Effector memory CD8-positive, alpha-beta T cell (primary cell): Measurements from ENCODE around the gene DYNLL1.
"Not testable (repeated sequence)": the region's sequence is repeated elsewhere in the genome, so short reads cannot be mapped to it uniquely, and the experiment has no call there.

Source experiments
- ATAC-seq: fragments of 150-1000 bp; cut with Tn5 transposase; replicated peaks from 2 replicates; pipeline ENCODE4 v1.10.0; 2021; ENCODE audit warnings: mild to moderate bottlenecking, moderate library complexity
- DNase-seq, 3 experiments: peaks; one replicate each; pipeline ENCODE4 v3.0.0; 2021
- H3K27ac Mint-ChIP-seq, 2 donors: one replicate each; pipeline ENCODE4 v1.8.0; 2022; ENCODE audit warnings: mild to moderate bottlenecking in 2 of 2, mixed read lengths in 2 of 2, moderate library complexity in 2 of 2
- H3K27me3 Mint-ChIP-seq, 2 donors: one replicate each; pipeline ENCODE4 v1.8.0; 2022; ENCODE audit warnings: mixed read lengths in 2 of 2
- H3K36me3 Mint-ChIP-seq: one replicate; pipeline ENCODE4 v1.8.0; 2022; ENCODE audit warnings: mild to moderate bottlenecking, moderate library complexity, mixed read lengths; ENCODE audit not compliant: insufficient read depth
- H3K4me1 Mint-ChIP-seq, 2 donors: one replicate each; pipeline ENCODE4 v1.8.0; 2022; ENCODE audit warnings: low read depth in 2 of 2, mixed read lengths in 2 of 2
- H3K4me3 Mint-ChIP-seq, 2 donors: one replicate each; pipeline ENCODE4 v1.8.0; 2022; ENCODE audit warnings: mild to moderate bottlenecking in 2 of 2, mixed read lengths in 2 of 2, moderate library complexity in 2 of 2
- H3K9me3 Mint-ChIP-seq, 2 donors: one replicate each; pipeline ENCODE4 v1.8.0; 2022; ENCODE audit warnings: mixed read lengths in 2 of 2

Gene DYNLL1

DNA sequence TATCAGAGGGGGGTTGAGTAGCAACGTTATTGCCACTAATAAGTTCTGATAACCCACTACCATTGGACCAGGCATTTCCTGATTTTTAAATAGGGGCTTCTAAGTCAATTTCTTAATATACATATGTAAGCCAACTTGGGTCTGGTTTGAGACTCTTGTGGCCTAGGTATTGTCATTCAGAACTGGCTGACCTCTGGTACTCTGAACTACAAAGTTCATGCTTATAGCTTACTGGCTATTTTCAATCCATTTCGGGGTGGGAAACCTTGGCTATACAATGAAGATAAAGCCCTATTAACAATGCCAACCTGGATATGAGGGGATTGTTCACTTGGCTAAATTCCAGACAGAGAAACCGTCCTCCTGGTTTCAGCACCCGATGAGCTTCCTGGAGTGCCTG lies 8.7 kb downstream of the DYNLL1 start:
- no peaks in the 10 kb centered on the region for H3K27me3 Mint-ChIP-seq

DNA sequence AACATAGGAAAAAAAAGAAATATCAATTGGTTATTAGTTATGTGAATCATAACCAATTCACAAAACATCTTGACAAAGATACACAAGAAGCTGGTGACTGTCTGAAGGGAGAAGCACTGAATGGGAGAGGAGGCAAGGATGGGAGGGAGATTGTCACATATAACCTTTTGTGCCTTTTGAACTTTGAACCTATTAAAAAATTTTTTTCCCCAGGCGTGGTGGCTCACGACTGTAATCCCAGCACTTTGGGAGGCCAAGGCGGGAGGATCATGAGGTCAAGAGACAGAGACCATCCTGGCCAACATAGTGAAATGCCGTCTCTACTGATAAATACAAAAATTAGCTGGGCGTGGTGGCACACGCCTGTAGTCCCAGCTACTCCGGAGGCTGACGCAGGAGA lies 12.6 kb downstream of the DYNLL1 start:
- H3K4me3 Mint-ChIP-seq: no peak overlapping the region
- H3K27ac Mint-ChIP-seq: no peak overlapping the region
- H3K9me3 Mint-ChIP-seq: no peaks in the 10 kb centered on the region
- no peak for DNase-seq
- no peak for ATAC-seq
- no peaks in the 10 kb centered on the region for H3K4me1 Mint-ChIP-seq
- no peaks in the 10 kb centered on the region for H3K27me3 Mint-ChIP-seq
- peaks cover 41% of the 10 kb centered on the region for H3K36me3 Mint-ChIP-seq

More for the DNA sequence above, 8.7 kb downstream of the DYNLL1 start:
- Mint-ChIP-seq H3K4me1 (peaks cover 0 to 8% of the 10 kb centered on the region in 2 donors), H3K9me3 (no peaks in the 10 kb centered on the region), H3K36me3 (peaks cover 51% of the 10 kb centered on the region), H3K27ac (no peak overlapping the region), H3K4me3 (no peak overlapping the region)
- DNase-seq: no peak
- ATAC-seq: no peak

DNA sequence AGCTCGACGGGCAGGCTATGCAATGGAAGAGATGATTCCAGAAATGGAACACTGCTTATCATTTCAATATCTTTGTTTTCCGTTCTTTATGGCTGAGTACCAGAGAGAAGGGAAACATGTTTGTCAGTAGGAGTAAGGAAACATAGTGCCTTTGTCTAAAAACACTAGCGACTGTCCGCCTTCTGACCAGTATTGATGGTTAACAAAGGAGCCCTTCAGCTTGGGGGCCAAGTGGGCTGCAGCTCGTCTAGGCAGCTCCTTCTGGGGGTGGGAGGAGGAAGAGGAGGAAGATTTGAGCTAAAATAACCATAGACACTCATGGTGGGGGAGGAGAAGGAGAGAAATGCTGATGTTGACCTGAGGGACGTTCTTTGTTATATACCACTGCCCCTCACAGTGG lies 18.1 kb downstream of the DYNLL1 start:
- H3K9me3 Mint-ChIP-seq: no peaks in the 10 kb centered on the region
- no peak overlapping the region for H3K4me3 Mint-ChIP-seq
- H3K27me3 Mint-ChIP-seq: no peaks in the 10 kb centered on the region
- peaks cover 36% of the 10 kb centered on the region for H3K36me3 Mint-ChIP-seq
- ATAC-seq (no peak), DNase-seq (no peak)
- H3K4me1 Mint-ChIP-seq: no peaks in the 10 kb centered on the region
- H3K27ac Mint-ChIP-seq: peak overlapping the region in 1 of 2 donors; percentile 1

DNA sequence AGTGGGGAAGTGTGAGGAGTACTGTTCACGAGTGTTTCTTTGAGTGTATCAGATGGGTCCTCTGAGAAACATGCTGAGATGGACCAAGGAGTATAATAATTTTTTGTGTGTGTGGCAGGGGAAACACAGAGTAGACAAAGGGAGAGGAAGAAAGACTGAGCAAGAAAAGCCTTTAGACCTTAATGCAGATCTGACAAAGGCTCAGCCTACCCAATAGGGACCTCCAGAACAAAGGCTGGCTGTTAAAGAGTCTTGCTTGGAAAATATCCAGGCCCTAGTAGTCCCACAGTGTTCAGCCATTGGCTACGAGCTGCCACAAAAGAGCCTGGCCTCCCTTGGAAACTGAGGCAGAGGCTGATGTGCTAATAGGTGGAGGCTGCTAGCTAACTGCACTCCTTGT lies 19.6 kb downstream of the DYNLL1 start:
- no peak for ATAC-seq
- Mint-ChIP-seq H3K27ac (no peak overlapping the region), H3K27me3 (no peaks in the 10 kb centered on the region), H3K36me3 (peaks cover 28% of the 10 kb centered on the region), H3K4me1 (no peaks in the 10 kb centered on the region), H3K9me3 (no peaks in the 10 kb centered on the region), H3K4me3 (no peak overlapping the region)
- no peak for DNase-seq

DNA sequence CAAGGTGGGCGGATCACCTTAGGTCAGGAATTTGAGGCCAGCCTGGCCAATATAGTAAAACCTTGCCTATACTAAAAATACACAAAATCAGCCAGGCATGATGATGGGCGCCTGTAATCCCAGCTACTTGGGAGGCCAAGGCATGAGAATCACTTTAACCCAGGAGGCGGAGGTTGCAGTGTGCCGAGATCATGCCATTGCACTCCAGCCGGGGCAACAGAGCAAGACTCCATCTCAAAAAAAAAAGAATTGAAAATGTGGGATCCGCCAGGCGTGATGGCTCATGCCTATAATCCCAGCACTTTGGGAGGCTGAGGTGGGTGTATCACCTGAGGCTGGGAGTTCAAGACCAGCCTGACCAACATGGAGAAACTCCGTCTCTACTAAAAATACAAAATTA lies 23.4 kb downstream of the DYNLL1 start:
- not testable (repeated sequence) for H3K4me3 Mint-ChIP-seq, H3K27ac Mint-ChIP-seq, H3K9me3 Mint-ChIP-seq, H3K4me1 Mint-ChIP-seq, DNase-seq, H3K27me3 Mint-ChIP-seq, ATAC-seq
- peaks cover 17% of the 10 kb centered on the region for H3K36me3 Mint-ChIP-seq

DNA sequence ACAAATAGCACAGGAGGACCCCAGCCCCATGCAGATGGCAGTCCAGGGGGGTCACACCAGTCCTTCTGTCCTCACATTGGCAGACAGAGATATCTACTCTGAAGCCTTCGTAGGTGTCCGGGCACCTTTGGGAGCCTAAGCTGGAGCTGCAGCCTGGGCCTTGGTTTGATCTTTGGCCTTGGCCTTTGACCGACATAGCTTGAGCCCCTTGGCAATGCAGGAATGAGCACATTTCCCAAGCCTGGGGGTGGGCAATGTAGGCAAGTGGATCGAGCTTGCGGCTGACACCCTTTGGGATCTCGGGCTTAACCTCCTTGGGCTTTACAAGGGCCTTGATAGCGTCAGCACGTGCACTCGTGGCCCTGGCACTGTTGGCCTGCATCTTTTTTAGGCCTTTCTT lies 26.7 kb downstream of the DYNLL1 start:
- Mint-ChIP-seq H3K9me3 (no peaks in the 10 kb centered on the region), H3K4me3 (no peak overlapping the region), H3K27ac (no peak overlapping the region), H3K4me1 (peaks cover 3 to 4% of the 10 kb centered on the region in 2 donors), H3K36me3 (peaks cover 14% of the 10 kb centered on the region), H3K27me3 (no peaks in the 10 kb centered on the region)
- DNase-seq (no peak), ATAC-seq (no peak)

DNA sequence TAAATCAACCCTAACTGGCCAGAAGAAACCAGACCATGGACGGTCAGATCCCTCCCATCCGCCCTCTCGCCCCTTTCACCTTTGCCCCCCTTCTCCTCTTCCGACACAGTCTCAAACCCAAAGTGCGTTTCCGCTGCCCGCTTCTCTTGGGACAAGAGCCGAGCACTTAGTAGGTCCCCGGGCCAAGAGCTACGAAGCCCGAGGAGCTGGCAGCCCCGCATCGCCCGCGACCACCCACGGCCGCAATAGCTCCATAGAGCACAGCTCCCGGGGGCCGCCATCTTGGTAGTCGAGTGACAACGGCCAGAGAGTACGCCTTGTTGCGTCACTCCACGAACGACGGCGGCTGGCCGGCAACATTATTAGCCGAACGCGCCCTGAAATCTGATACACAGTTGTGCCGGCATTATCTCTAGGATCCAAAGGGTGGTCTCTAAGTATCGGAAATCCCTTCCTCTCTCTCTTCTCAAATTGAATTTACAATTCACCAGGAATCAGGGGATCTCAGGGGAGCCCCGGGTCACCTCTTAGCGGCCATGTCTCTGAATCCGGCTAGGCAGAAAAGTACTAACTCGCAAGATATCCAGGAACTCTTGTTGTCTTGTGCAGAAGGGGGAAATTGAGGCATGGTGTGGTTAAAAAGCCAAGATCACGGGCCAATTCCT lies 33.1 kb downstream of the DYNLL1 start, which contains the start of gene COQ5:
Gene COQ5, minus strand, starts transcription at position 298 of the 665 bp plus-strand sequence. Its CDS starts 17 bp downstream, at position 281.
- DNase-seq (peak; percentile 75 to 80 (median 75)), ATAC-seq (peak; percentile 98)
- Mint-ChIP-seq H3K9me3 (no peaks in the 10 kb centered on the region), H3K4me1 (peaks cover 13 to 15% of the 10 kb centered on the region in 2 donors), H3K4me3 (peak within 1 kb of the TSS; percentile 99 to 100), H3K27ac (peak within 1 kb of the TSS; percentile 98 to 100), H3K36me3 (peaks cover 17% of the 10 kb centered on the region), H3K27me3 (no peaks in the 10 kb centered on the region)

DNA sequence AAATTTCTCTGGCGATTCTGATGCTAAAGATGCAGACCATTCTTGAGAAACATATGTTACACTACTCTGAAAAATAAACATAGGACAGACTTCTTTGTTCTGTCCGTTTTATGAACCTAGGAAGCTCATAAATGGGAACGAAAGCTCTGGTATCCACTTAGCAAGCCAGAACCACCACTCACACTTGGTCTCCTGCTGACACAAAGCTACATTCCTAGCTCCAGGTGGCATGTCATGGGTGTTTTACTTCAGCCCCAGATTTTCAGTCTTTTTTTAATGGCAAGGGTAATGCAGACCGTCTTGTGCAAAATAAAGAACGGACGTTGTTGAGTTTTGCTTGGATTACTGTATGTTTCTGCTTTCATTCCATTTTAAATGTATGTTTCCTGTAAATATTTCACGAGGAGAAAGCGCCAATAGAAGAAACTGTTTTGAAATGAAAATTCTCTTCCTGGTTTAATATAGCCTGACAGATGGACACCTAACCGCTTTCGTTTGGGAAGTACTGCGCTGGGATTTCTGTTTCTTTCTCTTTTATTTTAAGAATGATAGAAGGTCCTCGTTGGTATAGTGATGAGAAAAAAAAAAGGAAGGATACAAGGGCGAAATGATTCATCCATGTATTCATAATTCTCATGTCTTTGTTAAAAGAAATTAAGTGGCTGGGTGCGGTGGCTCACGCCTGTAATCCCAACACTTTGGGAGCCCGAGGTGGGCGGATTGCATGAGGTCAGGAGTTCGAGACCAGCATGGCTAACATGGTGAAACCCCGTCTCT lies 33.9 kb downstream of the DYNLL1 start:
- Mint-ChIP-seq H3K27me3 (no peaks in the 10 kb centered on the region), H3K4me1 (peaks cover 15% of the 10 kb centered on the region in 2 donors), H3K9me3 (no peaks in the 10 kb centered on the region), H3K27ac (peak overlapping the region; percentile 98 to 100), H3K4me3 (peak overlapping the region; percentile 99 to 100), H3K36me3 (peaks cover 24% of the 10 kb centered on the region)
- DNase-seq: no peak
- ATAC-seq: no peak

DNA sequence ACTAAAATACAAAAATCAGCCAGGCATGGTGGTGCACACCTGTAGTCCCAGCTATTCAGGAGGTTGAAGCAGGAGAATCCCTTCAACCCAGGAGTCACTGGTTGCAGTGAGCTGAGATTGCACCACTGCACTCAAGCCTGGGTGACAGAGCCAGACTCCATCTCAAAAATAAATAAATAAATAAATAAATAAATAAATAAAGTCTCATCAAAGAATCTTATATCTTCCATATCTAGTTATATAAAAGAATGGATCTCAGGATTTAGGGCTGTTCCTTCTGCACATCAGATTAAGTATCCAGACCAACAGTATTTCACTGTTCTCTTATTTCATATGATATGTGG lies 34.5 kb downstream of the DYNLL1 start:
- H3K4me3 Mint-ChIP-seq: not testable (repeated sequence)
- peaks cover 15 to 19% of the 10 kb centered on the region in 2 donors for H3K4me1 Mint-ChIP-seq

DNA sequence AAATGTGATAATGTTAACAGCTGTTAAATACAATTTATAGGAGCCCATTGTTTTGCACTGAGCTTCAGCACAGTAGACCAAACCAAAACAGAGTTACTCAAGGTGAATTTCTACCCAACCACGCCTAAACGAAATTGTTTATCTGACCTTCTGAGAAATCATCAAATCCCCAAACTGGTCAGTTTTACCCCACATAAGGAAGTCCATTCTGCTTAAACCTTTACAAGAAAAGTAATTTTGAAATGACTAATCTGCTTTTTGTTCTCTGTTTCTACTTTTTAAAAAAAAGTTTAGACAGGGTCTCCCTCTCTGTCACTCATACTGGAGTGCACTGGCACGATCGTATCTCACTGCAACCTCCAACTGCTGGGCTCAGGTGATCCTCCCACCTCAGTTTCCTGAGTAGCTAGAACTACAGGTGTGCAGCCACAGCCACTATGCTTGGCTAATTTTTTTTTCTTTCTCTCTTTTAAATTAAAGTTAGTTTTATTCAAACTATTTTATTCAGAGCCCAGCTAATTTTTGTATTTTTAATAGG lies 36.9 kb downstream of the DYNLL1 start:
- H3K9me3 Mint-ChIP-seq: no peaks in the 10 kb centered on the region
- no peaks in the 10 kb centered on the region for H3K27me3 Mint-ChIP-seq
- peaks cover 29% of the 10 kb centered on the region for H3K36me3 Mint-ChIP-seq
- H3K27ac Mint-ChIP-seq: no peak overlapping the region
- DNase-seq: no peak
- peaks cover 31 to 35% of the 10 kb centered on the region in 2 donors for H3K4me1 Mint-ChIP-seq
- no peak overlapping the region for H3K4me3 Mint-ChIP-seq
- no peak for ATAC-seq

More for the DNA sequence above, 34.5 kb downstream of the DYNLL1 start:
- ATAC-seq, H3K27ac Mint-ChIP-seq, H3K27me3 Mint-ChIP-seq, H3K9me3 Mint-ChIP-seq, DNase-seq: not testable (repeated sequence)
- H3K36me3 Mint-ChIP-seq: peaks cover 27% of the 10 kb centered on the region

DNA sequence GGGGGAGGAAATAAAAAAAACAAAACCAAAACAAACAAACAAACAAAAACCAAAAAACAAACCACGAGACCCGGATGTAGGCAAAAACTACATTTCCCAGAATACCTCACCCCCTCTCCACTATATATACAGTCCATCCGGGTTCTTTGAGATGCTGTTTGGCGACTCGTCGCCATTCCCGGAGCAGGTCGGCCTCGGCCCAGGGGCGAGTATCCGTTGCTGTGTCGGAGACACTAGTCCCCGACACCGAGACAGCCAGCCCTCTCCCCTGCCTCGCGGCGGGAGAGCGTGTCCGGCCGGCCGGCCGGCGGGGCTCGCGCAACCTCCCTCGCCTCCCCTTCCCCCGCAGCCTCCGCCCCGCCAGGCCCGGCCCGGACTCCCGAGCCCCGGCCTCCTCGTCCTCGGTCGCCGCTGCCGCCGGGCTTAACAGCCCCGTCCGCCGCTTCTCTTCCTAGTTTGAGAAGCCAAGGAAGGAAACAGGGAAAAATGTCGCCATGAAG lies 38.3 kb downstream of the DYNLL1 start, which contains the start of gene RNF10:
Gene RNF10, plus strand, starts transcription at position 154 of the 500 bp plus-strand sequence. CDS start 456 bp downstream, outside the sequence.
- DNase-seq (peak; percentile 71 to 74 (median 71)), ATAC-seq (peak; percentile 79)
- H3K4me3 Mint-ChIP-seq: peak within 1 kb of the TSS; percentile 98 to 99
- H3K4me1 Mint-ChIP-seq: peaks cover 39 to 44% of the 10 kb centered on the region in 2 donors
- peak within 1 kb of the TSS; percentile 97 to 98 for H3K27ac Mint-ChIP-seq
- H3K36me3 Mint-ChIP-seq: peaks cover 21% of the 10 kb centered on the region
- no peaks in the 10 kb centered on the region for H3K9me3 Mint-ChIP-seq
- no peaks in the 10 kb centered on the region for H3K27me3 Mint-ChIP-seq

DNA sequence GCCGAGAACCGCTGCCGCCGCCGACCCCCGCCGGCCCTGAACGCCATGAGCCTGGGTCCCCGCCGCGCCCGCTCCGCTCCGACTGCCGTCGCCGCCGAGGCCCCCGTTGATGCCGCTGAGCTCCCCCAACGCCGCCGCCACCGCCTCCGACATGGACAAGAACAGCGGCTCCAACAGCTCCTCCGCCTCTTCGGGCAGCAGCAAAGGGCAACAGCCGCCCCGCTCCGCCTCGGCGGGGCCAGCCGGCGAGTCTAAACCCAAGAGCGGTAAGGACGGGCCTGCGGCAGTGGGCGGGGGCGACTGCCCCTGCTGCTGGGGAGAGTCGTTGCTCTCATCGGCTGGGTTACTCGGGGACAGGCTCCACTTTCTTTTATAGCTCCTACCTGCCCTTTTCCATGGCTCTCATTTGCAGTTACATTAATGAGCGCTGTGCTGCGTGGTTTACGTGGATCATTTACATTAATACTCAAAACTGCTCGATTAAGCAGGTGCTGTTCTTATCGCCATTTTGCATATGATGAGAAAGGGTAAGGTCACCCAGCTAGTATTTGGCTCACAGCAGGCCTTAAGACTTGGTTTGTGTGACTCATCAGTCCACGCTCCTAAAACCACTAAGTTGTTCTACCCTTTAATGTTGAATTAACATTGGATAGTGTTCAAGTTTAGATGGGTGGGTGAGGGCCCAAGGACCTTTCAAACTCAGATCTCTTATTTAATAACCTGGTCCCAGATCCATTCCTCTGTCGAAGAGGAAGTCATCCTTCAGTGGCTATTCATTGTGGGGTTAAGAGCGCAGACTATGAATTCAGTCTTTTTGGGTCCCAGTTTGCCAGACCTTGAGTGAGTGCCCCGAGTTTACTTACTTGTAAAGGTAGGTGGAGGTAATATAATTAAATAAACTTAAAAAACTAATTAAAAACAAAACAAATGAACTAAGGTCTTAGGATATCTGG lies 39.1 kb downstream of the DYNLL1 start:
- H3K36me3 Mint-ChIP-seq: peaks cover 21% of the 10 kb centered on the region
- DNase-seq (peak; percentile 14 to 48 (median 40)), ATAC-seq (peak; percentile 66)
- no peaks in the 10 kb centered on the region for H3K27me3 Mint-ChIP-seq
- H3K27ac Mint-ChIP-seq: peak overlapping the region; percentile 97 to 98
- H3K4me3 Mint-ChIP-seq: peak overlapping the region; percentile 98 to 99
- peaks cover 36 to 44% of the 10 kb centered on the region in 2 donors for H3K4me1 Mint-ChIP-seq
- no peaks in the 10 kb centered on the region for H3K9me3 Mint-ChIP-seq
